ENCODE data around the gene TCHP.

TCHP gene

DNA sequence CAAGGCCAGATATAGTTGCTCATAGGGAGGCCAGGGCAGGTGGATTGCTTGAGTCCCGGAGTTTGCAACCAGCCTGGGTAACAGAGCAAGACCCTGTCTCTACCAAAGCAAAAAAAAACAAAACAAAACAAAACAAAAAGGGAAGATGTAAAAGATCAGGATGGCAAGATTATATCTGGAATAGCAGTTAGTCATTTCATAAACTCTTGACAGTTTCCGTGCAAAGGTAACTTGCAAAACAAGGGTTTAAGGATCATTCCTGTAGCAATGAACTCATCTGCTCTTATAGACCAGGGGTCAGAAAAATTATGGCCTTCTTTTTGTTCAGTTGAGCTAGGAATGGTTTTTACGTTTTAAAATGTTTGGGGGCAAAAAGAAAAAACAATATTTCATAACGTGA, 66.5 kb downstream of the TCHP start:
- no peak for DNase-seq

DNA sequence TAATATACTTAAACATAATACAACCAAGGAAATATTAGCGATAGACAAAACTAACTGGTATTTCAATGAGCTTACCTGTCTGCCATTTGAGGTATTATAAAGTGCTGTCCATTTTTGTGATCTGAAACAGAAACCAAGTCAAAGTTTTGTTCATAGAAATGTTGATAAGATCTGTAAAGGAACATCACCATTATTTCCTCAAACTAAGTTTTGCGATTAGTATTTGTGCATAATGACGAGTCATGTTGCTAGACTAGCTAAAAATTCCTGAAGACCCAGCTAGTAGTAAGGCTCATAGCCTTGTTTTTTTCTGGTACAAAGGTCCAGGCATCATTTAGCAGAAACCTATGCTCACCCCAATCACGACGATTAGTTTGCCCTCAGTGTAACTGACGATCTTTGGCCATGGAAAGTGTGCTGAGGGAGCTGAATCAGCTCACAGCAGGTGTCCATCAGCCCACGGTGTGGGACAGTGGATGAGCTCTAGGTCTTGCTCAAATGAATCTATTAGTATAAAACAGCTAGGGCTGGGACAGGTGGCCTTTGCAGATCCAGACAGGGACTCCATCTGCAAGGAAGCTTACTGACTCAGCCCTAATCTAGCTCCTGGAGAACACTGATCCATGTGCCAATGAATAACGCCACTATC, 67.4 kb downstream of the TCHP start:
- no peak for DNase-seq
